COLO668 (cell line): ENCODE data around the gene CLEC3A.
"Not testable (repeated sequence)": the region's sequence is repeated elsewhere in the genome, so short reads cannot be mapped to it uniquely, and the experiment has no call there.

Source experiments
- DNase-seq: peaks from one replicate; lab custom pipeline; 2025; ENCODE audit not compliant: unreplicated experiment; lab: John Stamatoyannopoulos, UW

Gene CLEC3A

GRCh38 chr16:78022347-78023060 lies at the start of gene CLEC3A:
CLEC3A (plus strand) TSS chr16:78022548; CDS start chr16:78022627, 79 bp downstream.
- DNase-seq: no peak

- peak; percentile 25 for DNase-seq
Observed at GRCh38 chr16:77974883-77975282, 47.5 kb upstream of the CLEC3A start.

- DNase-seq: no peak
Observed at GRCh38 chr16:77975942-77976341, 46.4 kb upstream of the CLEC3A start.

GRCh38 chr16:77977339-77977738 lies 45.0 kb upstream of the CLEC3A start:
- DNase-seq: no peak

- no peak for DNase-seq
Observed at GRCh38 chr16:77985111-77985510, 37.2 kb upstream of the CLEC3A start.

- no peak for DNase-seq
Observed at GRCh38 chr16:77986011-77986740, 36.2 kb upstream of the CLEC3A start.

GRCh38 chr16:77987810-77988209 lies 34.5 kb upstream of the CLEC3A start:
- peak; percentile 50 for DNase-seq

GRCh38 chr16:77989846-77990245 lies 32.5 kb upstream of the CLEC3A start:
- DNase-seq: no peak

- DNase-seq: peak; percentile 14
Observed at GRCh38 chr16:77991701-77992100, 30.6 kb upstream of the CLEC3A start.

- DNase-seq: not testable (repeated sequence)
Observed at GRCh38 chr16:77992381-77992780, 30.0 kb upstream of the CLEC3A start.

GRCh38 chr16:77993111-77993985 lies 29.0 kb upstream of the CLEC3A start:
- peak; percentile 16 for DNase-seq

- DNase-seq: no peak
Observed at GRCh38 chr16:77995843-77996455, 26.4 kb upstream of the CLEC3A start.

- no peak for DNase-seq
Observed at GRCh38 chr16:77998350-77999023, 23.9 kb upstream of the CLEC3A start.

- DNase-seq: no peak
Observed at GRCh38 chr16:78001451-78002025, 20.8 kb upstream of the CLEC3A start.

GRCh38 chr16:78002915-78003538 lies 19.3 kb upstream of the CLEC3A start:
- peak; percentile 81 for DNase-seq

GRCh38 chr16:78004517-78004916 lies 17.8 kb upstream of the CLEC3A start:
- peak; percentile 12 for DNase-seq

GRCh38 chr16:78005881-78006280 lies 16.5 kb upstream of the CLEC3A start:
- peak; percentile 29 for DNase-seq

GRCh38 chr16:78007121-78007520 lies 15.2 kb upstream of the CLEC3A start:
- no peak for DNase-seq

- DNase-seq: no peak
Observed at GRCh38 chr16:78024159-78024558, 1.8 kb downstream of the CLEC3A start.

- no peak for DNase-seq
Observed at GRCh38 chr16:78025631-78026030, 3.3 kb downstream of the CLEC3A start.
